Measurements from ENCODE around the gene THAP7. TPM values are rescaled to one million over a fixed set of nuclear protein-coding genes. Genes with fewer than 3 reads are reported as not detected.
"Not testable (repeated sequence)": the region's sequence is repeated elsewhere in the genome, so short reads cannot be mapped to it uniquely, and the experiment has no call there.

THAP7 gene
- 10 to 100 TPM; 21.4 to 33.0 (median 29.4) TPM for total RNA-seq

GRCh38 chr22:21001601-21002325 is at the start of gene THAP7:
Gene THAP7, minus strand, starts transcription at chr22:21002118. Its CDS starts 207 bp downstream, at chr22:21001911.
- Histone ChIP-seq H3K4me1 (replicated peaks in 1 of 2) (peaks cover 17 to 23% of the 10 kb centered on the region in 2 donors), H3K4me3 (peak within 1 kb of the TSS; percentile 67 to 93 (median 84)), H3K27ac (peak within 1 kb of the TSS; percentile 98 to 100)
- 0 to 5% (median 0%) methylated on average over 4 to 38 of the region's 83 CpGs; no CpG with 5 or more reads in 4 of the 10 experiments for WGBS, 10 experiments
- peak; percentile 82 to 93 (median 90) for ATAC-seq (replicated peaks in 6 of 8)
- in situ Hi-C loops (cut with MboI; ENCODE audit: low pct_unique_long_range_greater_than_20kb in 2 of 9, low sequenced_read_pairs in 9 of 9, unreplicated experiment in 9 of 9), result loop anchor here in 2 of 9 experiments (25.0 kb wide), 2 partner anchors 89 to 111 kb away; partner anchors contain the start of gene CRKL (in 1 of the 2)

GRCh38 chr22:21051145-21051830 is 49.4 kb upstream of the THAP7 start:
- no peak overlapping the region for H3K4me3 ChIP-seq
- peaks cover 11 to 17% of the 10 kb centered on the region in 2 donors for H3K4me1 ChIP-seq (replicated peaks in 1 of 2)
- H3K27ac ChIP-seq, result peak overlapping the region; percentile 15 to 39
- peak in 3 of 8 experiments; percentile 12 to 42 (median 13) for ATAC-seq (replicated peaks in 6 of 8)
- WGBS, 10 experiments, result 20 to 100% (median 82%) methylated on average over 1 to 8 of the region's 9 CpGs; no CpG with 5 or more reads in 1 of the 10 experiments
- in situ Hi-C loops (cut with MboI; ENCODE audit: low pct_unique_long_range_greater_than_20kb in 2 of 9, low sequenced_read_pairs in 9 of 9, unreplicated experiment in 9 of 9), result no loop called here

DNA sequence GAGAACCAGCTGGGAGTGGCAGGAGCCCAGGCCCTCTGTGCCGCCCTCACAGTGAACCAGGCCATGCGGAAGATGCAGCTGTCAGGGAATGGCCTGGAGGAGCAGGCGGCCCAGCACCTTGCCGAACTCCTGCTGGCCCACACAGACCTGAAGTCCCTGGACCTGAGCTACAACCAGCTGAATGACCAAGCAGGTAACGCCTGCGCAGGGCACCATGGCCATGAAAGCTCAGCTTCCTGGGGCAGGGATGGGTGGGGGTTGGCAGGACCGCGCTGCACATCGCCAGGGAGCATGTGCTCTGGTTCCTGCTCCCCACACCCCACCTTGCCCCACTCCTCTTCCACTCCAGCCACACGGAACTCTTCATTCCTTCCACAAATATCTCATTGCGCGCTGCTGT is 47.0 kb upstream of the THAP7 start:
- no CpG with 5 or more reads among the region's 12 CpGs for WGBS, 10 experiments
- H3K4me1 ChIP-seq (replicated peaks in 1 of 2), result peaks cover 27% of the 10 kb centered on the region in 2 donors
- ATAC-seq (replicated peaks in 6 of 8); H3K27ac ChIP-seq; H3K4me3 ChIP-seq; in situ Hi-C loops (cut with MboI; ENCODE audit: low pct_unique_long_range_greater_than_20kb in 2 of 9, low sequenced_read_pairs in 9 of 9, unreplicated experiment in 9 of 9): not testable (repeated sequence)

DNA sequence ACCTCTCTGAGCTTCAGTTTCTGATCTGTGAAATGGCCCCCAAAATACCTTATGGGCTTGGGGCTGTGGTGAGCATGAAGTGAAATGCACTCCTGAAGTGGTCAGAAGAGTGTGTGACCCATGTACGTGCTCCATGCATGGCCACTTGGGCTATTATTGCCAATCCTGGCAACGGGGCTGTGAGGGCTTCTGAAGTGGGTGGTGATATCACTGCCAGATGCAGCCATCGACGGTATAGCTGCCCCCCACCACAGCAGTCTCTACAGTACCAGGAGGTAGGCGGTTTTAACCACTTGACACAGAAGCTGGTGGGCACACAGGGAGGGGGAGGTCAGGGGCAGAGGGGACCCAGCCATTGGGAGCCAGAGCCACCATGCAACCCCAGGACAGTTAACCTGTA is 46.5 kb upstream of the THAP7 start:
- ATAC-seq (replicated peaks in 6 of 8); H3K4me3 ChIP-seq; H3K27ac ChIP-seq; in situ Hi-C loops (cut with MboI; ENCODE audit: low pct_unique_long_range_greater_than_20kb in 2 of 9, low sequenced_read_pairs in 9 of 9, unreplicated experiment in 9 of 9): not testable (repeated sequence)
- WGBS, 10 experiments, result 60 to 83% methylated on average over 1 of the region's 5 CpGs; no CpG with 5 or more reads in 8 of the 10 experiments
- H3K4me1 ChIP-seq (replicated peaks in 1 of 2), result peaks cover 32% of the 10 kb centered on the region in 2 donors

- no peak for ATAC-seq (replicated peaks in 6 of 8)
- Histone ChIP-seq H3K4me3 (no peak overlapping the region), H3K4me1 (replicated peaks in 1 of 2) (peaks cover 36 to 38% of the 10 kb centered on the region in 2 donors), H3K27ac (no peak overlapping the region)
- WGBS, 10 experiments, result no CpG with 5 or more reads among the region's 7 CpGs
- in situ Hi-C loops (cut with MboI; ENCODE audit: low pct_unique_long_range_greater_than_20kb in 2 of 9, low sequenced_read_pairs in 9 of 9, unreplicated experiment in 9 of 9), result no loop called here
Measured at GRCh38 chr22:21047730-21048129, 45.8 kb upstream of the THAP7 start.

DNA sequence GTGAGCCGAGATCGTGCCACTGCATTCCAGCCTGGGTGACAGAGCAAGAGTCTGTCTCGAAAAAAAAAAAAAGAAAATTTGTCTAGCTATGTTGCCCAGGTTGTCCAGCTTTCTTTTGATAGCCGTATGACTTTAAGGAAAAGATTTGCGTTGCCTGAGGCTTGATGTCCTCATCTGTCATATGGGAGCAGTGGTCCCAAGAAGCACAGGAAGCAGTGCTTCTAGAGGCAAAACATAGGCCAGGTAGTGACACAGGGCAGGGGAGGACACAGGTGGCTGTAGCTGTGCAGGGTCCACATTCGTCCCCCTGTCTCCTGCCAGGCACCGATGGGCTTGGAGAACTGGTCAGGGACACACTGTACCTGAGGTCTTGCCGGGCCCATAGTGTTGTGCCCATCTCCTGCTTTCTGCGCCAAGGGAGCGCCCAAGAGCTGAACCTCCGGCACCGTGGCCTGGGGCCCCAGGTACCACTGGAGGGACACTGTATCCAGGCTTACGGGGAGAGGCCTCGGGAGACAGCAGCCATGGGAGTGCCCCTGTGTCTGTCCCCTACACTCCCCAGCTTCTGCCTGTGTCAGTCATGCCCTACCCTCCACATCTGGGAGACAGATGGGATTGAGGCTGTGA is 45.2 kb upstream of the THAP7 start:
- Histone ChIP-seq H3K27ac (no peak overlapping the region), H3K4me1 (replicated peaks in 1 of 2) (peaks cover 36 to 37% of the 10 kb centered on the region in 2 donors), H3K4me3 (no peak overlapping the region)
- ATAC-seq (replicated peaks in 6 of 8), result no peak
- WGBS, 10 experiments, result 61 to 100% (median 87%) methylated on average over 2 to 9 of the region's 14 CpGs; no CpG with 5 or more reads in 2 of the 10 experiments
- in situ Hi-C loops (cut with MboI; ENCODE audit: low pct_unique_long_range_greater_than_20kb in 2 of 9, low sequenced_read_pairs in 9 of 9, unreplicated experiment in 9 of 9), result no loop called here

DNA sequence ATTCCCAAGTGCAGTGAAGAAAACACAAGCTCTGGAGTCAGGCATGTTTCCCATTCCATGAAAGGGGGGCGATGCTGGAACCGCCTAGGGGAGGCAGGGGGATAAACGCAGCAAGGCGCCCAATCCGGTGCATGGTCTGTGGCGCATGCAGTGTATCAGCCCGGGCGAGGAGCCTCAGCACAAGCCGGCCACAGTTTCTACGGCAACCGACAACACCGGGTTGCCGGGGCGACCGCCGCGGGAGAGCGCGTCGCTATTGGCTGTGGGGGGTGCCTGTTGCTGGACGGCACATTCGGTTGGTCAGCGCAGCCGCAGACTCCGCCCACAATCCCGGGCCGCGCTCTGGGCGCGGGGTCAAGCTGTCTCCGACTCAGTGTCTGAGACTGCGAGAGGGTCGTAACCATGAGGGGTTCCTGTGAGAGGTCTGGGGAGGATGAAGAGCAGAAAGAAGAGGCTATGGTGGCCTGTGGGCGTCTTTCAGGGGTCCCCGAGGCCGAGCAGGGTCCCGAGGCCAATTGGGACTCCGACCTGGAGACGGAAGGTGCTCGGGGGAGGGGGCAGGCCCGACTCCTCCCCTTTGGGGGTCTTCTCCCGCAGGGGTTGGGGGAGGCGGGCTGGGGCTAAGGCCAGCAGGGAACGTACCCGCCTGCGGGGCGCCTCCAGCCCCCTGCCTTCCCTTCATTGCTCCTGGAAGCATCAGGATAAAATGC is 43.8 kb upstream of the THAP7 start, which contains the start of gene LRRC74B:
TSS of gene LRRC74B (plus strand) at position 362 of the 710 bp plus-strand sequence. CDS start at position 403, 41 bp downstream.
- Histone ChIP-seq H3K4me3 (peak within 1 kb of the TSS; percentile 32 to 54 (median 40)), H3K4me1 (replicated peaks in 1 of 2) (peaks cover 28 to 30% of the 10 kb centered on the region in 2 donors), H3K27ac (peak within 1 kb of the TSS; percentile 59 to 80)
- ATAC-seq (replicated peaks in 6 of 8), result peak; percentile 97 to 99 (median 98)
- WGBS, 10 experiments, result 0 to 7% (median 0%) methylated on average over 1 to 7 of the region's 47 CpGs; no CpG with 5 or more reads in 7 of the 10 experiments
- in situ Hi-C loops (cut with MboI; ENCODE audit: low pct_unique_long_range_greater_than_20kb in 2 of 9, low sequenced_read_pairs in 9 of 9, unreplicated experiment in 9 of 9), result no loop called here

GRCh38 chr22:21044931-21045584 is 43.1 kb upstream of the THAP7 start:
- ATAC-seq (replicated peaks in 6 of 8), result peak; percentile 25 to 62 (median 51)
- Histone ChIP-seq H3K27ac (peak overlapping the region; percentile 59 to 79), H3K4me1 (replicated peaks in 1 of 2) (peaks cover 28 to 30% of the 10 kb centered on the region in 2 donors), H3K4me3 (peak overlapping the region; percentile 13 to 54 (median 37))
- in situ Hi-C loops (cut with MboI; ENCODE audit: low pct_unique_long_range_greater_than_20kb in 2 of 9, low sequenced_read_pairs in 9 of 9, unreplicated experiment in 9 of 9), result no loop called here
- WGBS, 10 experiments, result 0 to 30% (median 14%) methylated on average over 2 to 5 of the region's 15 CpGs; no CpG with 5 or more reads in 7 of the 10 experiments

GRCh38 chr22:21043860-21044535 is 42.1 kb upstream of the THAP7 start:
- ATAC-seq (replicated peaks in 6 of 8), result no peak
- H3K4me3 ChIP-seq, result no peak overlapping the region
- H3K4me1 ChIP-seq (replicated peaks in 1 of 2), result peaks cover 28 to 30% of the 10 kb centered on the region in 2 donors
- WGBS, 10 experiments, result 17 to 100% (median 80%) methylated on average over 1 to 8 of the region's 15 CpGs; no CpG with 5 or more reads in 5 of the 10 experiments
- in situ Hi-C loops (cut with MboI; ENCODE audit: low pct_unique_long_range_greater_than_20kb in 2 of 9, low sequenced_read_pairs in 9 of 9, unreplicated experiment in 9 of 9), result no loop called here
- peak overlapping the region; percentile 59 to 79 for H3K27ac ChIP-seq

DNA sequence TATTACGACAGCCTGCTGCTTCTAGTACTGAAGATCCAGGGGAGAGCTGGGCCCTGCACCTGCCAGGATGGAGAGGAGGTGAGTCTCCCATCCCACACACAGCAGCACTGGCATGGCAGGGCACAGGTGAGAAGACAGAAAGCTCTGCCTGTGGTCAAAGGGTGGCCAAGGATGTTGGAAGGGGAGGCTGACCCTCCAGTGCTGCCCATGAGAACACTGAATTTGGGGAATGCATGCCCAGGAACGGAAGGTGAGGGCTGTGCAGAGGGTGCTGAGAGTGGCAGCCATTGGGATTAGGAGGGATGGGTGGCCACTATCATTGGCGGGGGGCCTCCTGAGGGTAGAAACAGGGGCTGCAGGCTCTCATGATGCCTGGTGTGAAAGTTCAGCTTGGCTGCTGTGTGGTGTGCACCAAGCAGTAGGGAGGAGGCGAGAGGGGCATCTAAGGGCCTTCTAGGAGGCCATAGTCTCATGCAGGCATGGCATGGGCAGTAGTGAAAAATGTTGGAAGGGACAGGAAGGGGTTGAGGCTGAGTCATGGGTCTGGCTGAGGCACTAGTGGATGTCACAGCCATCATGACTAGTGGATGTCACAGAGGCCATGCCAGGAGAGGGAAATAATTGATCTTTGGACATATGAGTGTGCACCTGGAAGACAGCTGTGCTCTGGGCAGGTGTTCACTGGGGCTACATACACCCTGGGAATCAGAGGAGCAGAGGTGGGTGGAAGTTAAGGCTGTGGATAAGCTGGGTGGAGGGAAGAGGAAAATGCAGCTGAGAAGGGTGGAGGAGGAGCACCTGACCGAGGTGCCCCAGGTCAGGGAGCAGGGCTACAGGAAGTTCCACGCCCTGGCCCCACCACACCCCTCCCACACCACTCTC is 41.3 kb upstream of the THAP7 start:
- WGBS, 10 experiments, result 63 to 100% (median 100%) methylated on average over 1 to 4 of the region's 6 CpGs; no CpG with 5 or more reads in 3 of the 10 experiments
- Histone ChIP-seq H3K4me1 (replicated peaks in 1 of 2) (peaks cover 28 to 30% of the 10 kb centered on the region in 2 donors), H3K27ac (peak overlapping the region in 1 of 2 donors; percentile 79), H3K4me3 (no peak overlapping the region)
- in situ Hi-C loops (cut with MboI; ENCODE audit: low pct_unique_long_range_greater_than_20kb in 2 of 9, low sequenced_read_pairs in 9 of 9, unreplicated experiment in 9 of 9), result no loop called here
- peak in 1 of 8 experiments; percentile 5 for ATAC-seq (replicated peaks in 6 of 8)

GRCh38 chr22:21041937-21042336 is 40.0 kb upstream of the THAP7 start:
- in situ Hi-C loops (cut with MboI; ENCODE audit: low pct_unique_long_range_greater_than_20kb in 2 of 9, low sequenced_read_pairs in 9 of 9, unreplicated experiment in 9 of 9), result no loop called here
- peaks cover 28 to 30% of the 10 kb centered on the region in 2 donors for H3K4me1 ChIP-seq (replicated peaks in 1 of 2)
- no peak overlapping the region for H3K4me3 ChIP-seq
- 0 to 80% (median 79%) methylated on average over 1 to 4 of the region's 4 CpGs; no CpG with 5 or more reads in 2 of the 10 experiments for WGBS, 10 experiments
- no peak overlapping the region for H3K27ac ChIP-seq
- no peak for ATAC-seq (replicated peaks in 6 of 8)
